Stimulated activated CD8-positive, alpha-beta memory T cell treated with anti-CD3 and anti-CD28 coated beads, Interleukin-4, amount 100 ng/mL, for 48 hours (primary cell): ENCODE data around the gene TWNK.
"Not testable (repeated sequence)": the region's sequence is repeated elsewhere in the genome, so short reads cannot be mapped to it uniquely, and the experiment has no call there.

ENCODE experiments used
- DNase-seq: peaks from one replicate; pipeline ENCODE4 v3.0.0-alpha.2; 2020

TWNK gene

DNA sequence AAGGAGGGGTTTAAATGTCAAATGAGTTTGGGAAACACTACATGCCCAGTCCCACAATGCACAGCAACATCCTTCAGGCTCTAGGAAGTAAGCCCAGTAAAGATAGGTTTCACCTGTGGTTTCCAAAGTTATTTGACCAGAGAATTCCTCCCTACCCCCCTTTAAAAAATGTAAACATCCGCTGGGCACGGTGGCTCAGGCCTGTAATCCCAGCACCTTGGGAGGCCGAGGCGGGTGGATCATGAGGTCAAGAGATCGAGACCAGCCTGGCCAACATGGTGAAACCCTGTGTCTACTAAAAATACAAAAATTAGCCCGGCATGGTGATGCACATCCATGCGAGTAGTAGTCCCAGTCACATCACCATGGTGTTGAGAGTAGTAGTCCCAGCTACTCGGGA is 11.9 kb upstream of the TWNK start:
- not testable (repeated sequence) for DNase-seq

DNA sequence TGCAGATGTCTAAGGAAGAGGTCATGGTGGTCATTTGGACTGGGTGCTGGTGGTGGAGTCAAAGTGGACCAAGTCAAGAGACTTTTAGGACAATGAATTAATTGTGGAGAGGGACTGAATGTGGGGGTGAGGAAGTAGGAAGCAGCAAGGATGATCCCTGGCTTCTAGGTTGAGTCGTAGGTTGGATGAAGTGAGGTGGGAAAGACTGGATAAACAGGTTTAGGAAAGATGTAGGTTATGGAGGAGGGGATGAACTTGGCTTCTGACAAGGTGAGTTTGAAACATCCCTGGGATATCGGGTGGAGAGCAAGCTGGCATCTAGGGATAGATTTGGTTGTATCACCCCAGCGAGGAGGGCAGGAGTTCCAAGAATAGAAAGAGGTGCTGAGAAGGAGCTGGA is 10.4 kb upstream of the TWNK start:
- DNase-seq = peak; percentile 4

DNA sequence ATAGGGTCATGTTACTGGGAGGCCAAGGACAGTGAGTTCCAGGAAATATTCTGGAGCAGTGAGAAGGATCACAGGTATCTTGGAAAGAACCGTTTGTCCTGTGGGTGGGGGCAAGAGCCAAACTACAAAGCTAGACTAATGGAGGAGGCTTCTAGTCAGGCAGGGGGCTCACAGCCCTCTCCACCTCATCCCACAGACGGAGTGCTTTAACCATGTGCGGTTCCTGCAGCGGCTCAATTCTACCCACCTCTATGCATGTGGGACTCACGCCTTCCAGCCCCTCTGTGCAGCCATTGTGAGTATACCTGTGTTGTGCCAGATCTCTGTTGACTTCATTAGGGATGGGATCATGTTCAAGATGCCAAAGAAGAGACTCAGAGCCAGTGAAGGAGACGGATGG is 9.9 kb upstream of the TWNK start:
- peak; percentile 3 for DNase-seq

DNA sequence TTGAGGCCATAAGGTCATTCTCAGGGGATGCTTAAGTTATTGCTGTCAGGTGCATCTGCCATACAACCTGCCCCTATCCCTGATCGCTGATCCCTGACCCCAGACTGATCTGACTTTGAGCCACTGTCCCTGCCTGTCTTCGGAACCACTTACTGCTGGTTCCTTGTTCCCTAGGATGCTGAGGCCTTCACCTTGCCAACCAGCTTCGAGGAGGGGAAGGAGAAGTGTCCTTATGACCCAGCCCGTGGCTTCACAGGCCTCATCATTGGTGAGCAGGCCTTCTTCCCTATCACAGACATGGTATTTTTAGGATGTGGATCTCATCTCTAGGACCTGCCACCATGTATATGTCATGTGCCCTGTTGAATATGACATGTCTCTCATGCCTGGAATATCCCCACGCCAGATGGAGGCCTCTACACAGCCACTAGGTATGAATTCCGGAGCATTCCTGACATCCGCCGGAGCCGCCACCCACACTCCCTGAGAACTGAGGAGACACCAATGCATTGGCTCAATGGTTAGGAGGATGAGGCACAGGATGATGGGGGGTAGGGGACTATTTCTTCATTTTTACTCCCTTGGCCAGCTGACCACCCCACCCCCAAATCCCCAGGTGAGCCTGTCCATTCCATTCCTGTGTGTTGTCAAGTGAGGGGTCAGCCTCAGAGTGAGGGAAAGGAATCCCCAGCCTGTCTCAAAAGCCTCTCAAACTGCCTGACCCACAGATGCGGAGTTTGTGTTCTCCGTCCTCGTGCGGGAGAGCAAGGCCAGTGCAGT is 9.0 kb upstream of the TWNK start:
- DNase-seq = peak; percentile 14

DNA sequence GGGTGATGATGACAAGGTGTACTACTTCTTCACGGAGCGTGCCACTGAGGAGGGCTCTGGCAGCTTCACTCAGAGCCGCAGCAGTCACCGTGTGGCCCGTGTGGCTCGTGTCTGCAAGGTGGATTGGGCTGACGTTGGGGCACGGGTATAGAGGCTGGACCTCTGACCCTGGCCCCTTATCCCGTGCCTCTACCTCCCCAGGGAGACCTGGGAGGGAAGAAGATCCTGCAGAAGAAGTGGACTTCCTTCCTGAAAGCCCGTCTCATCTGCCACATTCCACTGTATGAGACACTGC is 8.5 kb upstream of the TWNK start:
- peak; percentile 1 for DNase-seq

DNA sequence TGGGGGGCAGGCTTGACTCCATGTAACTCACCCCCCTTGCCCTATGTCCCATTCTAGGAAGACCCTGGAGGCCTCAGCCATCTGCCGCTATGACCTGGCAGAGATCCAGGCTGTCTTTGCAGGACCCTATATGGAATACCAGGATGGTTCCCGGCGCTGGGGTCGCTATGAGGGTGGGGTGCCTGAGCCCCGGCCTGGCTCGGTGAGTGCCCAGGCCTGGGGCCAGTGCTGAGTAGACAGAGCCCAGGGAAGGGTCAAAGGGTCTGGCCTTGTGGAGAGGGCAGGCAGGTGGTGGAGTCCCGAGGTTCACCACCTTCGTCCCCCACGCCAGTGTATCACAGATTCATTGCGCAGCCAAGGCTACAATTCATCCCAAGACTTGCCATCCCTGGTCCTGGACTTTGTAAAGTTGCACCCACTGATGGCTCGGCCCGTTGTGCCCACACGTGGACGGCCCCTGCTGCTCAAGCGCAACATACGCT is 7.5 kb upstream of the TWNK start:
- peak; percentile 6 for DNase-seq

DNA sequence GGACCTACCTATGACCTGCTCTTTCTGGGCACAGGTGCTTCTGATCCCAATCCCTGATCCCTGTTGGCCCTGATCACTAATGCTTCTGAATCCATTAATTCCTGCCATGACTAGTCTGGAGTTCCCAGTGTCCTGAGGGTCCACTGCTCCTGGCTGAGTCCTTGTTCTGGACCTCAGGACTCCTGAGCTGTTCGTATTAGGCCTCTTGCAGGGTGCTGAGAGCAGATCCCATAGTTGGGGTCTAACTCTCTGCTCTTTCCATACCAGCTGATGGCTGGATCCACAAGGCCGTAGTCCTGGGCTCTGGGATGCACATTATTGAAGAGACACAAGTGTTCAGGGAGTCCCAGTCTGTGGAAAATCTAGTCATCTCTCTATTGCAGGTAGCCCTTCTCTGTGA is 7.0 kb upstream of the TWNK start:
- peak; percentile 11 for DNase-seq

DNA sequence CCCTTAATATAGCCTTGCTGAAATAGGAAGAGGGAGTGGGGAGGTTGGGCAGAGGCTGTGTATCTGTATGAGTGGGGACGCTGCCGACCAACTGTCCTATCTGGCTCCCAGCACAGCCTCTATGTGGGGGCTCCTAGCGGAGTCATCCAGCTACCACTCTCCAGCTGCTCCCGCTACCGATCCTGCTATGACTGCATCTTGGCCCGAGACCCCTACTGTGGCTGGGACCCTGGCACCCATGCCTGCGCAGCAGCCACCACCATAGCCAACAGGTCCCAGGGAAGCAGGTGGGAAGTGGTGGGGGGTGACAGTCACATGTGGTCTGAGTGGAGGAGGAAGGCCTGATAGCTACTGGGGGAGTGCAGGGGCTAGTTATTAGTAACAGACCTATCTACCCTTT is 6.6 kb upstream of the TWNK start:
- peak; percentile 9 for DNase-seq

DNA sequence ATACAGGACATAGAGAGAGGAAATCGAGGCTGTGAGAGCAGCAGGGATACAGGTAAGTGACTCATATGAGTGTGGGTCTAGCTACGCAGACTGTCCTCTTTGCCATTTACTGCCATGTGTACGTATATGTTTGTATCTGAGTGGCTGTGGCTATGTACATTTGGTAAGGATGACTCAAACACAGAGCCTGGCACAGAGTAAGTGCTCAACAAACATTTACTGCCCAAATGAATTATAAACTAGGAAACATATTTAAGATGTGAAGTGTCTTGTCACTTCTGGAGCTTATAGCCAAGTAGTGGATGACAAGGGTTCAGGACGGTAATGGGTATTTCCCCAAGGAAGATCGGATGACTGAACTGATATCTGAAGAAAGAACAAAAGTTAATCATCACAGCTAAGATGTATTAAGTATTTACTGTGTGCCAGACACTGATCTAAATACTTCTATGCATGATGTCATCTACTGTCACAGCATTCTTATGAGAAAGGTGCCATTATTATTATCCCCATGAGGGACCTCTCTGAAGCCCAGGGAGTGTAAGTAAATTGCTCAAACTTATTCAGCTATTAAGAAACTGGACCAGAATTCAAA is 6.1 kb upstream of the TWNK start:
- no peak for DNase-seq

DNA sequence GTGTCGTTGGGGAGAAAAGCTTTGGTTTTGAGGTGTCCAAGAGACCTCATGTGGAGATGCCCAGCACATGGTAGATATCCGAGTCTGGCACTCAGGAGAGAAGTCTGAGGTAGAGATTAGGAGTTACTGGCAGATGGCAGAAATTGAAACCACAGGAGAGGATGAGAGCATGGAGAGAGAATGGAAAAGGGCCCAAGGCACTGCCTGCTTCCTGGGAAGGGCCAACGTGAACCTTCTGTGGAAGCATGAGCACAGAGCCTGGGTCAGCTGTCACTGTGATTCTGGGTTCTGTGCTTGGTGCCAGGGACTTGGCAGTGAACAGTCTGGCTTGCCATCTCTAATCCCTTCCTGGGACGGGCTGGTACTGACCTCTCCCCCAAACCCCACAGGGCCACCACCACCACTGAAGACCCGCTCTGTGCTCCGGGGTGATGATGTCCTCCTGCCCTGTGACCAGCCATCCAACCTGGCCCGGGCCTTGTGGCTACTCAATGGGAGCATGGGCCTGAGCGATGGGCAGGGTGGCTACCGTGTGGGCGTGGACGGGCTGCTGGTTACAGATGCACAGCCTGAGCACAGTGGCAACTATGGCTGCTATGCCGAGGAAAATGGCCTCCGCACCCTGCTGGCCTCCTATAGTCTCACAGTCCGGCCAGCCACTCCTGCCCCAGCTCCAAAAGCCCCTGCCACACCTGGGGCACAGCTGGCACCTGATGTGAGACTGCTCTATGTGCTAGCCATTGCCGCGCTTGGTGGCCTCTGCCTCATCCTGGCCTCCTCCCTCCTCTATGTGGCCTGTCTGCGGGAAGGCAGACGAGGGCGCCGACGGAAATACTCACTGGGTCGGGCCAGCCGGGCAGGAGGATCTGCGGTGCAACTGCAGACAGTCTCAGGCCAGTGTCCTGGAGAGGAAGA is 4.2 kb upstream of the TWNK start:
- DNase-seq = no peak

DNA sequence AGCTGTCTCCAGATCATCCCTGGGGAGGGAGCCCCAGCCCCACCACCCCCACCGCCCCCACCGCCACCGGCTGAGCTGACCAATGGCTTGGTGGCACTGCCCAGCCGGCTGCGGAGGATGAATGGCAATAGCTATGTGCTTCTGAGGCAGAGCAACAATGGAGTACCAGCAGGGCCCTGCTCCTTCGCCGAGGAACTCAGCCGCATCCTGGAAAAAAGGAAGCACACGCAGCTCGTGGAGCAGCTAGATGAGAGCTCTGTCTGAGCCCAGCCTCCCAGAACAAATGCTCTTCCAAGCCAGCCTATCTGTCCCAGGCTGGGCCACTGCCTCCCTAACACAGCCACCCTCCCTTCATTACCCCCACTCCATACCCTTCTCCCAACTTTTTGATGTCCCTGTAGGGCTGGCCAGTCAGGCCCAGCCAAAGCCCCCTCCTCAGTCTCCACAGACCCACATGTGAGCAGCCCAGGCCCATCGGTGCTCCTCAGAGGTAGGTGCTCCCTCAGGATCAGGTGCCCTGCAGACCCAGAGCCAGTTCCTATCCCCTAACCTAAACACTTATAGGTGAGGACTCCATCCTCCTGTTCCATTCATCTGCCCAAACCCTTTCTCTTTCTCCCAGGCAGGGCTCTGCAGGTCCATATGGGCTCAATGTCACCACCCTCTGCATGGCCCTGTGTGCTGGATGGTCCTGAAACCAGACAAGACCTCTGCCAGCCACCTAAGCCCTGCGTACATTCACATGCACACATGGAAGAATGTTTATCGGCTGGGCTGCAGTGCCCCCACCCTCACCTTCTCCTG is 3.3 kb upstream of the TWNK start:
- DNase-seq = no peak

DNA sequence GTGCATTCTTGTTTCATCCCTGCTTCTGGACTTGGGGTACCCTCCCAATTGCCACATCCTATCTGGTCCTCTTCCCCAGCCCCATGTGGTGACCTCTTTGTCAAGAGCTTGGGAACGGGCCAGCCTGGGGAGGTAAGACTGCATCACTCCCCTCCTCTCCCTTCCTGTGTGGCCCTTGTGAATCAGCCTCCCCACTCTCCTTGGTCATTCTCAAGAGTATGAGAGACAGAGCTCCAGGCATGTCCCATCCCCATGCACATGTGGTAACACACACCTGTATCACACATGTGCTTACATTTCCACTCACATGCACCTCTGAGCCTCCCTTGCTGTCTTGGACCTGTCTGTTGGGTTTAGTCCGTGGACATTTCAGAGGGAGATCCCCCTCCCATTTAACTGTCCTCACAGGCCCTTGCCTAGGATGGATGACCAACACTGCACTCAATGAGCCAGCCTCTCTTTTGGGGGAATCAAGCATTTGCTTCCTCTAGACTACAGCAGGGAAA is 2.6 kb upstream of the TWNK start:
- DNase-seq = no peak

DNA sequence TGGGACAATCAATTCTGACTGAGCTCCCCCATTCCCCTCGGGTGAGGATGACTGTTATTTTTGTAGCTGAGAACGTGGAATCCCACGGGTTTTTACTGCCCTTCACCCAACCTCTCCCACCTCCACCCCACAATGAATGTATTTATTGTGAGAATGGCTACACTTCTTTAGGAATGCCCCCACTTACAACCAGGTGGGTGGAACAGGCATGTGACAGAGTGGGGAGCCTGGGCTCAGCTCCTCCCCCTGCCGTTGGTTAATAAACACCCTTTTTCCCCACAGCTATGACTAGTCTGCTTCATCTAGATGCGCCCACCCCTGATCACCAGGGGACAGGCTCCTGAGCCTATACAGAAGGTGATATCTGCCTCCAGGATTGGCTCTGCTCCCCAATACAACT is 2.0 kb upstream of the TWNK start:
- DNase-seq = no peak

DNA sequence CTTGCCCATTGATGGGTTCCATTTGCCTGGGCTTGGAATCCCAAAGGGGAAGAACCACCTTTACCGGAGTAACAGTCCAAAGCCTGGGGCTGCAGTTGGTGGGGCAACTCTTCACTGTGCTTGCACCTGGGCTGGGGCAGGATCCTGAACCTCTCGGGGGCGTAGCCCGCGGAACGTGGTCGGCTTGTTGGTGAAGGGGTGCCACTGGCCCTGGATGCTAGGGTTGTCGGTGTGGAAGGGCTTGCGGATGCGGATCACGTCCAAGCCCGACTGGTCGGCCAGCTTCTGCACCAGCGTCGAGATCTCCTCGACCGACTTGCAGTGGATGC is 756 bp upstream of the TWNK start:
- DNase-seq = no peak

DNA sequence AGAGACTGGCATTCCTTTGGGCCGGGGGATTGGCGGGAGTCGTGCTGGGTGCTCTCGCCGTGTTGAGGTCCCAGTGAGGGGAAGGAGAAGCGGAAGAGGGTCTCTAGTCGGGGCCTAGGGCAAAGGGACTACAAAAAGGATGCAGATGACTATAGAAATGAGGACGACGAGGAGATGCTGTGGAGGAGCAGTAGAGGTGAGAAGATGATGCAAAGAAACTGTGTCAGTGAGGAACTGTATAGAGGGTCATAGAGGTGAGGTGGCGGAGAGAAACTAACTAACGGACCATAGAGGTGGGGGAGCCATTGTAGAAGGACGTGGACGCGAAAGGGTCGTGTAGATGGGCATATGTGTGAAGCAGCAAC is 324 bp downstream of the TWNK start:
- no peak for DNase-seq

DNA sequence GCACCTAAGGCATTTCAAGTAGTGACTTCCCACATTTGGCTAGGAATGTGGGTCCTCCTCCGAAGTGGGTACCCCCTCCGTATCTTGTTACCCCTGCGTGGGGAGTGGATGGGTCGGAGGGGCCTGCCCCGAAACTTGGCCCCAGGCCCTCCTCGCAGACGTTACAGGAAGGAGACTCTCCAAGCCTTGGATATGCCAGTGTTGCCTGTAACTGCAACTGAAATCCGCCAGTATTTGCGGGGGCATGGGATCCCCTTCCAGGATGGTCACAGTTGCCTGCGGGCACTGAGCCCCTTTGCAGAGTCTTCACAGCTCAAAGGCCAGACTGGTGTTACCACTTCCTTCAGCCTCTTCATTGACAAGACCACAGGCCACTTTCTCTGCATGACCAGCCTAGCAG is 823 bp downstream of the TWNK start:
- DNase-seq = no peak

DNA sequence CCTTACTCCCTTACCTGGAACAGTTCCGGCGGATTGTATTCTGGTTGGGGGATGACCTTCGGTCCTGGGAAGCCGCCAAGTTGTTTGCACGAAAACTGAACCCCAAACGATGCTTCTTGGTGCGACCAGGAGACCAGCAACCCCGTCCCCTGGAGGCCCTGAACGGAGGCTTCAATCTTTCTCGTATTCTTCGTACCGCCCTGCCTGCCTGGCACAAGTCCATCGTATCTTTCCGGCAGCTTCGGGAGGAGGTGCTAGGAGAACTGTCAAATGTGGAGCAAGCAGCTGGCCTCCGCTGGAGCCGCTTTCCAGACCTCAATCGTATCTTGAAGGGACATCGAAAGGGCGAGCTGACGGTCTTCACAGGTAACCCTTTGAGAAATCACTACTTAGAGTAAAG is 1.7 kb downstream of the TWNK start:
- DNase-seq = no peak

DNA sequence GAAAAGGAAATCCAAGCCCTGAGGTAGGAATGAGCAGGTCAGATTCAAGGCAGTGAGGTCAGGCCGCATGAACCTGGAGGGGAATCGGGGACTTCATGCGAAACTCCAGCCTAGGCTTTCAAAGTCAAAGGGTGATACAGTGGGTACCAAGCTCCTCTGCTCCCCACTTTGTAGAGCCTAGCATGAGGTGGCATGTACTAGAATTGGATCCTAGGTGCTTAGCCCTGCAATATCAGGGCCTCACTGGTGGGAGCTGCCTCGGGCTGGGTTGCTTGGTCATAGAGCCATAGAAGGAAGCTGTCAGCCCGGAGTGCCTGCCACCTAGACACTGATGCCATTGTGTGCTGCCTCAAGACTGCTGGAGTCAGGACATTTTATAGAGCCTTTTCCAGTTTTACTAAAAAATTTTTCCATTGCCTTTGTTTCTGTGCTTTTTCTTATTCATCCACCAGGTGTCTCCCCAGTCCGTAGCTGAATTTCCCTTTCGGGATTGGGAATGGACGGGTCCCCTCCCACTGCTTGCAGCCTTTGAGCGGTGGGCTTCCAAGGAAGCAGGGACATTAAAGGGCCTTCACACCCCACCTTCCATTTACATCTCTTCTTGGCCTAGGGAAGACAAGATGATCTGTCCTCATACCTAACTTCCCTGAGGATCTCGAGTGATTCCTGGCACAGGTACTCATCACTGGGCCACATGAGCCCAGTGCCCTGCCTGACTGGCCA is 6.8 kb downstream of the TWNK start:
- DNase-seq = no peak

DNA sequence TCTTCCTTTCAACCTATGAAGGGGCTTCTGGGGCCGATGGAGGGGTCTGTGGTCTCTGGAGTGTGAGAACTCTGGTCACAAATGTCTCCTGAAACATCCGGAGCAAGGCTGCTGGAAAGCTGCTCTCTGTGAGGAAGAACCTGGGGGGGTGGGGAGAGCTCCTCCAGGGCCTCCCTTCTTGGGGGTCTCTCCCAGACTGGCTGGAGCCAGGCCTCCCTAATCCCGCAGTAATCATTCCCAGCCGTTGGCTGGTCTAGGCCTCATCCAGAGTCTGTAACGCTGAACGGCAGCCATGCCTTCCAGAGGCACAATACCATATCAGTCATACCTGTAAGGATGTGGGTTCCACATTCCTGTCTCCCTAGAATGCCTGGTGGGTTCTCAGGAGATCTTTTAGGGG is 7.8 kb downstream of the TWNK start:
- DNase-seq = no peak

DNA sequence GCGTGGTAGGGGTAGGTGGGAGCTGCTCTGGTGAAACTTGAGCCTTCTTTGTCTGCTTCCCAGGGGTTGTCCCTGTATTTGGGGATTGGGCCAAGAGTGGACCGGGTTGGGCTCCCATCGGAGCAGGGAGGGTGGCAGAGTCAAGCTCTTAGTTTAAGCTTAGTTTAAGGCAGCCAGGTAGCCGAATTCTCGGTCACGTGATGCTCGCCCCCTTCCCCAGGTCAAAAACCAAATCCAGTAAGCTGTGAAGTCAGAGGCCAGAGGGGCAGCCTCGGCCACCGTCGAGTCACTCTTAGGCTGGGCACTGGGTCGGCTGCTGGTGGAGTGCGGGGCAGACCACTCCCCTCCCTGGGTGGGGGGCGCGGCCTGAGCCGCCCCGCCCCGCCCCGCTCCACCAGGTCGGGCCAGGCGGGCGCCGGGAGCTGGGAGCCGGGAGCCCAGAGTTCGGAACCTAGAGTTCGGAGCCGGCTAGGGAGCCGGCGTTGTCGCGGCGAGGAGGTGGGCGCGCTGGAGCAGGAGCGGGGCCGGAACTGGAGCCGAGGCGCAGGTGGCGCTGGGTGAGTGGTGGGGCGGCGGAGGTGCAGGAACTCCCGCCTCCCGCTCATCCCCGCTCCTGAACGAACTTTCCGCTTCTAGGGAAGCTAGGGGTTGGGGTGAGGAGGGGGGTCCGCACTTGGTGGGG is 9.5 kb downstream of the TWNK start:
- DNase-seq = no peak

DNA sequence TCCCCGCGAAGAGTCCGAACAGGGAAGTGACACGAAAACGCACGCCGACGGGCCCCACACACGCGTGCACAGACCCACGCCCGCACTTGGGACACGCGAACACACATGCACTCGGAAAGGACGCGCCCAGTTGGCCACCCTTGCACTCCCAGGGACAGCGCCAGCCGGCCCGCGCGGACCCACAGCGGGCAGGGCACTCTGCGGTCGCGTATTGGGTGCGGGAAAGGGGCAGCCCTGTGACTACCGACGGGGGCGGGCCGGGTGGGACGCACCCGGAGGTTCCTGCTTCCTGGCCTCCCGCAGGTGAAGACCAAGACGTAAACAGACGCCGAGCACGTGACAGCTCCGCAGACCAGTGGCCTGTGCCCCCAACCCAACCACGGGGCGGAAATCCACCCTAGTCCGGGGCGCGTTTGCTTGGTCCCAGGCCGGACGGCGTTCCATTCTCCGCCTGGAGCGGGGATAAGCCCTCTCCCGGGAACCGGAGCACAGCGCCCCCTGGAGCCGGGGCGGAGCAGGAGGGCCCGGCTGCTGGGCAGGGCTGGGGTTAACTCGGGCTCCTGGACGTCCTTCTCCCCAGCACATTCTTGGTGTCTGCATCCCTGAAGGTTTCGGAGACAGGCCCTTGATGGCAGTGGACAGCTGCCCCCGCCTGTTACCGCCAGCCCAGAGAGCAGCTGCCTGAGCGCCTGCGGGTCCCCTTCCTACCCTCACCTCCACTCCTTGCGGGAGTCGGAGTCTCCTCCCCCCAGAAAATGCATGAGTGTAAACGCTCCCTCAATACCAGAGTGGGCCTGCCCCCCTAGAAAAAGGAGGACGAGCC is 10.2 kb downstream of the TWNK start:
- peak; percentile 87 for DNase-seq
